Kidney (tissue), 14 donors: Measurements from ENCODE around the gene PRSS35. TPM values are rescaled to one million over a fixed set of nuclear protein-coding genes. Genes with fewer than 3 reads are reported as not detected.
"Not testable (repeated sequence)": the region's sequence is repeated elsewhere in the genome, so short reads cannot be mapped to it uniquely, and the experiment has no call there.

Experiments
- DNase-seq, 5 donors: peaks; one replicate each; pipeline ENCODE4 v3.0.0-alpha.2; 2013 to 2020
- FAIRE-seq: peaks from 2 replicates; lab custom pipeline; 2012; peaks lifted over from hg19 to GRCh38; lab: Jason Lieb, UNC
- H3K27ac ChIP-seq, 2 donors: one replicate each; pipeline ENCODE4 v1.7.0; 2013; ENCODE audit warnings: low read depth in 2 of 2, low read length in 2 of 2, inconsistent platforms in 1 of 2
- H3K27me3 ChIP-seq: one replicate; pipeline ENCODE4 v1.7.1; 2013; ENCODE audit warnings: low read length, inconsistent platforms; ENCODE audit not compliant: control insufficient read depth, insufficient read depth
- H3K36me3 ChIP-seq, 3 donors: one replicate each; pipeline versions ENCODE4 v1.7.0 to v1.7.1; 2013; ENCODE audit warnings: low read length in 3 of 3, control low read depth in 1 of 3, inconsistent platforms in 1 of 3; ENCODE audit not compliant: insufficient read depth in 3 of 3, control insufficient read depth in 2 of 3
- H3K4me1 ChIP-seq, 3 donors: one replicate each; pipeline versions ENCODE4 v1.7.0 to v1.7.1; 2013; ENCODE audit warnings: low read length in 3 of 3, inconsistent platforms in 1 of 3, low read depth in 1 of 3; ENCODE audit not compliant: control insufficient read depth in 2 of 3, insufficient read depth in 2 of 3
- H3K4me3 ChIP-seq, 3 donors: one replicate each; pipeline versions ENCODE4 v1.7.0 to v1.8.1; 2013; ENCODE audit warnings: low read length in 3 of 3, control low read depth in 1 of 3, inconsistent platforms in 1 of 3
- H3K9ac ChIP-seq, 3 donors: one replicate each; pipeline versions ENCODE4 v1.7.0 to v1.7.1; 2013; ENCODE audit warnings: low read length in 3 of 3, control low read depth in 1 of 3, inconsistent platforms in 1 of 3
- H3K9me3 ChIP-seq, 3 donors: one replicate each; pipeline versions ENCODE4 v1.7.0 to v1.7.1; 2013; ENCODE audit warnings: low read length in 3 of 3, control low read depth in 1 of 3, inconsistent platforms in 1 of 3; ENCODE audit not compliant: control insufficient read depth in 2 of 3, insufficient read depth in 1 of 3
- CTCF ChIP-seq: IDR thresholded peaks from 3 replicates; pipeline ENCODE4 v1.5.1; 2012; ENCODE audit warnings: mild to moderate bottlenecking, moderate library complexity, borderline replicate concordance; ENCODE audit not compliant: insufficient read depth; ENCODE audit errors: extremely low read depth
- intact Hi-C: fragments of 100-400 bp; cut with DNase I; formaldehyde crosslinking; loops from one replicate; pipeline ENCODE4 v1.11.1; 2022
- polyA plus RNA-seq: library from polyadenylated mRNA; stranded (reverse); fragments of 350-450 nt; fragmentation: Illumina TruSeq; extraction: RNeasy Lipid Tissue Mini Kit (QIAGEN cat#74804); gene quantifications from one replicate; pipeline ENCODE4 v1.2.3, GENCODE V29; 2014; ENCODE audit warnings: low read depth, low replicate concordance; ENCODE audit not compliant: insufficient read depth
- total RNA-seq: library from RNA; stranded (reverse); fragmentation: NEBNext Ultra II Directional; extraction: Animal tissue kit (Norgen Biotek cat#: 25700); gene quantifications from one replicate; pipeline ENCODE4 v1.2.1, GENCODE V29; 2021
- donor health status: control.
- donor health status: control.
- donor health status: control.
- donor health status: control.
- donor health status: control.
- donor health status: DM: yes; HTN: yes; CAD: no.
- donor health status: Normal renal cell carcinoma (clear cell type).

PRSS35 gene
- total and polyA plus RNA-seq, 2 donors from 2014 or later = 0.66 to 2.0 TPM

- Histone ChIP-seq H3K27me3 (no peaks in the 10 kb centered on the region), H3K9me3 (no peaks in the 10 kb centered on the region), H3K9ac (no peak overlapping the region), H3K36me3 (no peaks in the 10 kb centered on the region), H3K4me3 (no peak overlapping the region), H3K4me1 (no peaks in the 10 kb centered on the region), H3K27ac (no peak overlapping the region)
- intact Hi-C loops = no loop called here
- no peak for FAIRE-seq
- no peak for DNase-seq
- TF ChIP-seq CTCF = no peak
Measured at GRCh38 chr6:83556871-83557270, 44.5 kb downstream of the PRSS35 start.

- Histone ChIP-seq H3K36me3 (no peaks in the 10 kb centered on the region), H3K9me3 (peaks cover 0 to 3% (median 2%) of the 10 kb centered on the region in 3 donors), H3K4me3 (no peak overlapping the region), H3K4me1 (no peaks in the 10 kb centered on the region), H3K27ac (no peak overlapping the region), H3K27me3 (no peaks in the 10 kb centered on the region), H3K9ac (no peak overlapping the region)
- DNase-seq (no peak), FAIRE-seq (no peak)
- intact Hi-C loops = no loop called here
- no peak for TF ChIP-seq CTCF
Measured at GRCh38 chr6:83558975-83559374, 46.6 kb downstream of the PRSS35 start.

- intact Hi-C loops, FAIRE-seq: not testable (repeated sequence)
Measured at GRCh38 chr6:83571663-83572185, 59.4 kb downstream of the PRSS35 start.

GRCh38 chr6:83574783-83575182, 62.4 kb downstream of the PRSS35 start:
- H3K9me3 ChIP-seq = no peaks in the 10 kb centered on the region
- no peaks in the 10 kb centered on the region for H3K36me3 ChIP-seq
- H3K27ac ChIP-seq = no peak overlapping the region
- intact Hi-C loops = no loop called here
- DNase-seq (peak in 4 of 5 donors; percentile 37 to 67 (median 62)), FAIRE-seq (no peak)
- no peak overlapping the region for H3K9ac ChIP-seq
- H3K27me3 ChIP-seq = no peaks in the 10 kb centered on the region
- no peak overlapping the region for H3K4me3 ChIP-seq
- H3K4me1 ChIP-seq = no peaks in the 10 kb centered on the region
- no peak for TF ChIP-seq CTCF

More at GRCh38 chr6:83571663-83572185, 59.4 kb downstream of the PRSS35 start:
- H3K4me1 ChIP-seq, H3K9me3 ChIP-seq, H3K27ac ChIP-seq, DNase-seq, H3K4me3 ChIP-seq, H3K9ac ChIP-seq, H3K36me3 ChIP-seq, H3K27me3 ChIP-seq: not testable (repeated sequence)

Other genes starting within 250 kb of the PRSS35 start
- 3.3 TPM for gene ME1, start 81.5 kb upstream of the PRSS35 start, total RNA-seq
- 5.5 TPM for gene ME1, start 81.5 kb upstream of the PRSS35 start, polyA plus RNA-seq
- 0.82 TPM for gene SNAP91, start 196.6 kb downstream of the PRSS35 start, total RNA-seq
- not detected for gene SNAP91, start 196.6 kb downstream of the PRSS35 start, polyA plus RNA-seq